Endothelial cell of umbilical vein (primary cell): Measurements from ENCODE around the gene RORC. TPM values are rescaled to one million over a fixed set of nuclear protein-coding genes. Genes with fewer than 3 reads are reported as not detected.

Source experiments
- BruUV-seq: library from RNA; stranded (reverse); fragments of 400-500 nt; replicated peaks from 2 replicates; lab custom pipeline; 2021; lab: Mats Ljungman, UMichigan
- CTCF ChIA-PET: fragments of 300-600, 350-600 bp; sonication (Branson Sonifier 250); formaldehyde crosslinking; loops from one replicate; lab custom pipeline; 2021; ENCODE audit warnings: antibody characterized with exemption, inconsistent platforms; lab: Charles Lee
- POLR2A ChIA-PET: fragments of 300-600, 350-600 bp; sonication (Branson Sonifier 250); formaldehyde crosslinking; loops from one replicate; lab custom pipeline; 2021; ENCODE audit warnings: antibody characterized with exemption, inconsistent platforms; lab: Charles Lee
- DNase-seq: peaks from one replicate; pipeline ENCODE4 v3.0.0-alpha.2; 2011; ENCODE audit warnings: low read depth, low spot score
- FAIRE-seq: peaks from 2 replicates; lab custom pipeline; 2011; peaks lifted over from hg19 to GRCh38; lab: Jason Lieb, UNC
- H2AFZ ChIP-seq: 2 replicates; pipeline ENCODE4 v1.6.0; 2012; ENCODE audit warnings: low read depth, low read length, control low read depth, inconsistent platforms
- H3K27ac ChIP-seq: 2 replicates; pipeline ENCODE4 v1.5.1; 2011; ENCODE audit warnings: low read depth, mild to moderate bottlenecking, control low read depth, low read length, moderate library complexity; ENCODE audit not compliant: insufficient read depth
- H3K27me3 ChIP-seq, 2 experiments: 2 replicates each; pipeline versions ENCODE4 v1.6.0 to v1.6.1; 2011; ENCODE audit warnings: low read length in 2 of 2, mixed read lengths in 1 of 2; ENCODE audit not compliant: control insufficient read depth in 2 of 2, insufficient read depth in 2 of 2
- H3K36me3 ChIP-seq, 2 experiments: 2 replicates in 1 of 2; 3 replicates in 1 of 2; pipeline ENCODE4 v1.5.1; 2011; ENCODE audit warnings: low read length in 2 of 2, mild to moderate bottlenecking in 1 of 2, moderate library complexity in 1 of 2; ENCODE audit not compliant: control insufficient read depth in 2 of 2, insufficient read depth in 2 of 2; ENCODE audit errors: extremely low read depth in 1 of 2
- H3K4me1 ChIP-seq: 3 replicates; pipeline ENCODE4 v1.5.1; 2011; ENCODE audit warnings: mild to moderate bottlenecking, low read length; ENCODE audit not compliant: control insufficient read depth, insufficient read depth; ENCODE audit errors: extremely low read depth
- H3K4me2 ChIP-seq: 2 replicates; pipeline ENCODE4 v1.6.1; 2011; ENCODE audit warnings: low read length, control low read depth, mixed read lengths; ENCODE audit not compliant: insufficient read depth
- H3K4me3 ChIP-seq, 3 experiments: fragments of 200-600 bp in 1 of 3; sonication (generic), shearing (Covaris generic) in 1 of 3; replicated peaks in 1 of 3; 2 replicates each; pipeline ENCODE4 v1.5.1; 2011 to 2016; ENCODE audit warnings: control low read depth in 3 of 3, low read length in 3 of 3, mild to moderate bottlenecking in 2 of 3, inconsistent platforms in 1 of 3, low read depth in 1 of 3, moderate library complexity in 1 of 3; ENCODE audit not compliant: insufficient read depth in 1 of 3
- H3K79me2 ChIP-seq: 2 replicates; pipeline ENCODE4 v1.6.0; 2012; ENCODE audit warnings: low read length, inconsistent platforms; ENCODE audit not compliant: control insufficient read depth, insufficient read depth
- H3K9ac ChIP-seq: replicated peaks from 2 replicates; pipeline ENCODE3; 2011; ENCODE audit warnings: low read length, control low read depth; ENCODE audit not compliant: insufficient read depth; ENCODE audit errors: extremely low read depth
- H3K9me1 ChIP-seq: replicated peaks from 3 replicates; pipeline ENCODE4 v1.6.0; 2011; ENCODE audit warnings: mild to moderate bottlenecking, low read length; ENCODE audit not compliant: control insufficient read depth, insufficient read depth; ENCODE audit errors: extremely low read depth
- H3K9me3 ChIP-seq: replicated peaks from 2 replicates; pipeline ENCODE4 v1.5.1; 2012; ENCODE audit warnings: low read length, inconsistent platforms; ENCODE audit not compliant: control insufficient read depth, insufficient read depth
- H4K20me1 ChIP-seq: replicated peaks from 2 replicates; pipeline ENCODE3; 2011; ENCODE audit warnings: mild to moderate bottlenecking, low read length; ENCODE audit not compliant: control insufficient read depth, insufficient read depth; ENCODE audit errors: extremely low read depth
- CTCF ChIP-seq, 2 donors: IDR thresholded peaks; 1 replicate in 1 of 2; 2 replicates in 1 of 2; pipeline ENCODE4 v1.5.1; 2011; ENCODE audit warnings: low read length in 2 of 2, mild to moderate bottlenecking in 2 of 2, moderate library complexity in 2 of 2, control low read depth in 1 of 2, inconsistent platforms in 1 of 2, low read depth in 1 of 2; ENCODE audit not compliant: insufficient read depth in 1 of 2; ENCODE audit errors: extremely low read depth in 1 of 2
- EZH2 ChIP-seq: IDR thresholded peaks from 2 replicates; pipeline ENCODE4 v1.6.1; 2012; ENCODE audit warnings: borderline replicate concordance, low read depth, mild to moderate bottlenecking, moderate library complexity, low read length, inconsistent platforms; ENCODE audit not compliant: severe bottlenecking
- FOS ChIP-seq: IDR thresholded peaks from 2 replicates; pipeline ENCODE4 v1.6.1; 2011; ENCODE audit warnings: mild to moderate bottlenecking, low read length, moderate library complexity, borderline replicate concordance; ENCODE audit not compliant: insufficient read depth
- GATA2 ChIP-seq: IDR thresholded peaks from 2 replicates; pipeline ENCODE4 v1.7.0; 2011; ENCODE audit warnings: low read depth, mild to moderate bottlenecking, moderate library complexity, mixed read lengths, low read length; ENCODE audit not compliant: insufficient read length, insufficient read depth
- JUN ChIP-seq: IDR thresholded peaks from 2 replicates; pipeline ENCODE4 v1.6.1; 2011; ENCODE audit warnings: borderline replicate concordance, low read depth; ENCODE audit not compliant: insufficient read length, insufficient read depth
- MAX ChIP-seq: IDR thresholded peaks from 2 replicates; pipeline ENCODE4 v1.6.1; 2011; ENCODE audit not compliant: insufficient read depth, insufficient read length
- MYC ChIP-seq: IDR thresholded peaks from one replicate; pipeline ENCODE4 v1.6.1; 2011; ENCODE audit warnings: mild to moderate bottlenecking, low read depth, low read length
- POLR2A ChIP-seq: IDR thresholded peaks from 2 replicates; pipeline ENCODE4 v1.6.1; 2012; ENCODE audit warnings: low read depth, mild to moderate bottlenecking, control low read depth, low read length
- POLR2AphosphoS5 ChIP-seq: IDR thresholded peaks from 2 replicates; pipeline ENCODE4 v1.6.1; 2012; ENCODE audit warnings: low read depth, mild to moderate bottlenecking, control low read depth, low read length, moderate library complexity; ENCODE audit not compliant: insufficient read depth
- dilution Hi-C: fragments of 300-500 bp; cut with MboI; formaldehyde crosslinking; loops from one replicate; pipeline ENCODE4 v1.15.0; 2019; ENCODE audit warnings: low sequenced_read_pairs; ENCODE audit not compliant: extremely low pct_ligation_motif_present
- intact Hi-C: fragments of 100-400 bp; cut with micrococcal nuclease; formaldehyde crosslinking; loops from one replicate; pipeline ENCODE4 v1.10.0; 2022
- polyA plus RNA-seq, 4 experiments: library from polyadenylated mRNA; depleted of rRNA in 3 of 4; stranded (reverse) in 3 of 4; unstranded in 1 of 4; fragments of >200 nt; gene quantifications; 2 replicates each; pipeline versions ENCODE4 v1.2.1 to v1.2.3, GENCODE V29; 2011 to 2012; ENCODE audit warnings: missing spikeins in 1 of 4
- total RNA-seq: library from RNA; stranded (reverse); gene quantifications from 2 replicates; pipeline ENCODE4 v1.2.3, GENCODE V29; 2021

RORC gene
- total and polyA plus RNA-seq, 2 donors (not counting 3 experiments of a cell fraction or from before 2014, with no cell fraction given) = not detected

GRCh38 chr1:151809985-151810556 lies 21.5 kb downstream of the RORC start:
- Histone ChIP-seq H3K4me1 (no peaks in the 10 kb centered on the region), H3K27me3 (peaks cover 17 to 19% of the 10 kb centered on the region in 2 experiments), H3K4me2 (no peak overlapping the region), H3K9me1 (no peaks in the 10 kb centered on the region), H3K4me3 (no peak overlapping the region), H2AFZ (no peak overlapping the region), H4K20me1 (no peaks in the 10 kb centered on the region), H3K36me3 (no peaks in the 10 kb centered on the region), H3K9me3 (no peaks in the 10 kb centered on the region), H3K27ac (no peak overlapping the region), H3K79me2 (no peaks in the 10 kb centered on the region), H3K9ac (no peak overlapping the region)
- BruUV-seq = no TSS peak
- ChIA-PET CTCF (interaction anchor here (0.6 kb wide), 1 partner anchor 33 kb away, joined by 3 read pairs; no protein-coding TSS in a partner anchor), POLR2A (no interaction called here)
- intact Hi-C loops = no loop called here
- dilution Hi-C loops = no loop called here
- TF ChIP-seq GATA2 (no peak), POLR2A (no peak), JUN (no peak), EZH2 (no peak), MYC (no peak), CTCF (IDR thresholded peaks at IDR 0.05; ENCODE audit: extremely low read depth in 1 of 2, insufficient read depth in 1 of 2, low read depth in 1 of 2, low read length in 2 of 2) (no peak), FOS (no peak), POLR2AphosphoS5 (no peak), MAX (no peak)
- DNase-seq (no peak), FAIRE-seq (no peak)
